ENCODE measurements around the gene KRT16. TPM values are rescaled to one million over a fixed set of nuclear protein-coding genes. Genes with fewer than 3 reads are reported as not detected.
"Not testable (repeated sequence)": the region's sequence is repeated elsewhere in the genome, so short reads cannot be mapped to it uniquely, and the experiment has no call there.

KRT16 gene
- polyA plus RNA-seq, 3 donors, result not detected

DNA sequence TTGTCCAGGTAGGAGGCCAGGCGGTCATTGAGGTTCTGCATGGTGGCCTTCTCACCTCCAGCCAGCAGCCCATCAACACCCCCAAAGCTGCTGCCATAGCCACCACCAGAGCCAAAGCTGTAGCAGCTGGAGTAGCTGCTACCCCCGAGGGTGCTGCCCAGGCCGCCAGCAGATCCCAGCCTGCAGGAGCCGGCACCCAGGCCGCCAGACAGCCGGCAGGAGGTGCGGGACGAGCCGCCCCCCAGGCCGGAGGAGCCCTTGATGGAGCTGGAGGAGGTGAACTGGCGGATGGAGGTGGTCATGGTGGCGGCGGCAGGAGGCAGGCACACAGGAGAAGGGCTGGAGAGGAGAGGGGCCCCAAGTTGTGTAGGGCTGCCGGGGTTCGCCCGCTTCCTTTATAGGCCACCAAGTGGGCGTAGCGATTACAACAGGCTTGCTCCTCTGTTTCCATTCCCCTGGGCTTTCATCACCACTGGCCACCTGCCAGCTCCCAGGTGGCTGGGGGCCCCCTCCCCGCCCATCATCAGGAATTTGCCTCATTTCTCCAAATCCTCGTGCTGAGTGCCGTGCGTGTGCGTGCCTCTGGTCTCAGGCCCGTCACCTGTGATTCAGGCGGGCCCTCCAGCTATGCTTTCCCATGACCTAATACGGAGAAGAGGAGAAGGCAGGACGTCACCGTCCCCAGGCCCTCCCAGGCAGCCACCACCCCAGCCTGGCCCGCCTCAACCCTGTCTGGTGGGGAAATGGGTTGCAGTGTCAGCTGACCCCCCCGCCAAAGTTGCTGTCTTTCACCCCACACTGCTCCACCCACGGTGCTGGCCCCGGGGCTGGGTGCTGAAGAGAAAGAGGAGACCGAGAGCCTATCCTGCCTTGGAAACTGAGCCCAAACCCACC lies 11.9 kb upstream of the KRT16 start, which contains the start of gene KRT17:
KRT17 (minus strand) TSS at position 368 of the 894 bp plus-strand sequence; CDS start at position 302, 66 bp downstream.
- WGBS (ENCODE audit: insufficient coverage), result 36% methylated on average over 18 of the region's 33 CpGs
- H3K9me3 ChIP-seq (replicated peaks in 1 of 2; ENCODE audit: control insufficient read depth in 1 of 2, insufficient read depth in 1 of 2, low read length in 2 of 2), result no peaks in the 10 kb centered on the region

DNA sequence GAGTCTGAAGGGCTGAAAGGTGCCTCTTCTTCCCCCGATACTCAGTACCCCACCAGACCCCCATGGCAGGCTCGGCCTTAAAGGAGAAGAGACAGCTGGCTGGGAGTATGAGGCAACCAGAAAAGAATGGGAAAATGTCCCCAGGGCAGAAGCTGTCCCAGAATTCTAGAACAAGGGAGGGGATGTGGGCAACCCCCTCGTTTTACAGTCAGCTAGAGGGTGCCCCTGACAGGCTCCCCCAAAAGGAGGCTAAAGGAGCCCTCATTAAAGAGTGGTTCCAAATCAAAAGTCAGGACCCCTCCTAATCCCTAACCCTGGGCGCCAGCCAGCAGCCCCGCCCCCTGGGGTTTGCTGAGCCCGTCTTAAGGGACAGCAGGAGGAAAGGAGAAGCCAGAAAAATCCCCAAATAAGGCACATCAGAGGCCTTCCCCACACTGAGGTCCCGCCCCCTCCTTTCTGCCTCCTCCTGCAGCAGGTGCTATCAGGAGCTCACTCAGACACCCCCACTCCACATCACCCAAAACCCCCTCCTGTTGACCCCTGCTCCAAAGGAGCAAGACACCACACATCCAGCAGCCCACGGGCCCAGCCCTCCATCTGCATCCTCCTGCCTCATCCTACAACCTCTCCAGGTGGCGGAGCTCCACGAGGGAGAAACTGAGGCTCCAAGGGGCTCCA lies 10.8 kb upstream of the KRT16 start:
- peaks cover 0 to 15% (median 6%) of the 10 kb centered on the region in 3 donors for H3K27me3 Mint-ChIP-seq (ENCODE audit: low read depth in 3 of 3)
- intact Hi-C loops (cut with micrococcal nuclease); DNase-seq; H3K4me1 ChIP-seq (ENCODE audit: control insufficient read depth in 1 of 2, insufficient read depth in 2 of 2, low read length in 2 of 2); H3K9me3 Mint-ChIP-seq; H3K36me3 Mint-ChIP-seq; H3K4me1 Mint-ChIP-seq; H3K79me2 ChIP-seq (ENCODE audit: insufficient read depth, low read length); H3K27ac ChIP-seq (ENCODE audit: low read depth in 1 of 2, low read length in 2 of 2); H3K9ac ChIP-seq (ENCODE audit: insufficient read depth, low read length, poor library complexity, severe bottlenecking); H3K27ac Mint-ChIP-seq; H2AFZ ChIP-seq (ENCODE audit: insufficient read depth, low read depth, low read length, poor library complexity, severe bottlenecking); H4K20me1 ChIP-seq (ENCODE audit: insufficient read depth, low read length); H3K4me3 Mint-ChIP-seq; H3K27me3 ChIP-seq (ENCODE audit: control insufficient read depth in 2 of 2, insufficient read depth in 2 of 2, low read length in 2 of 2); H3K4me3 ChIP-seq (replicated peaks in 1 of 3; ENCODE audit: low read depth in 2 of 3, low read length in 3 of 3); H3K36me3 ChIP-seq (replicated peaks in 1 of 2; ENCODE audit: control insufficient read depth in 1 of 2, insufficient read depth in 2 of 2, low read length in 2 of 2); H3K9me3 ChIP-seq (replicated peaks in 1 of 2; ENCODE audit: control insufficient read depth in 1 of 2, insufficient read depth in 1 of 2, low read length in 2 of 2); H3K4me2 ChIP-seq (replicated peaks; ENCODE audit: extremely low read depth, low read length, poor library complexity, severe bottlenecking): not testable (repeated sequence)
- WGBS (ENCODE audit: insufficient coverage), result 68% methylated on average over 5 of the region's 10 CpGs

More for the DNA sequence above, 11.9 kb upstream of the KRT16 start, which contains the start of gene KRT17:
- no peak within 1 kb of the TSS for H3K27ac Mint-ChIP-seq
- peak in 1 of 3 donors; percentile 36 for DNase-seq
- H3K27me3 Mint-ChIP-seq (ENCODE audit: low read depth in 3 of 3), result peaks cover 0 to 15% (median 6%) of the 10 kb centered on the region in 3 donors
- Histone ChIP-seq H3K4me3 (replicated peaks in 1 of 3; ENCODE audit: low read depth in 2 of 3, low read length in 3 of 3) (no peak within 1 kb of the TSS), H4K20me1 (ENCODE audit: insufficient read depth, low read length) (no peaks in the 10 kb centered on the region), H3K4me1 (ENCODE audit: control insufficient read depth in 1 of 2, insufficient read depth in 2 of 2, low read length in 2 of 2) (peaks cover 6% of the 10 kb centered on the region in 2 donors), H3K79me2 (ENCODE audit: insufficient read depth, low read length) (no peaks in the 10 kb centered on the region), H3K9ac (ENCODE audit: insufficient read depth, low read length, poor library complexity, severe bottlenecking) (no peak within 1 kb of the TSS), H2AFZ (ENCODE audit: insufficient read depth, low read depth, low read length, poor library complexity, severe bottlenecking) (no peak within 1 kb of the TSS), H3K4me2 (replicated peaks; ENCODE audit: extremely low read depth, low read length, poor library complexity, severe bottlenecking) (no peak within 1 kb of the TSS), H3K27ac (ENCODE audit: low read depth in 1 of 2, low read length in 2 of 2) (no peak within 1 kb of the TSS), H3K27me3 (ENCODE audit: control insufficient read depth in 2 of 2, insufficient read depth in 2 of 2, low read length in 2 of 2) (no peaks in the 10 kb centered on the region), H3K36me3 (replicated peaks in 1 of 2; ENCODE audit: control insufficient read depth in 1 of 2, insufficient read depth in 2 of 2, low read length in 2 of 2) (no peaks in the 10 kb centered on the region)
- peaks cover 6% of the 10 kb centered on the region for H3K4me1 Mint-ChIP-seq
- intact Hi-C loops (cut with micrococcal nuclease), result no loop called here
- H3K36me3 Mint-ChIP-seq, result no peaks in the 10 kb centered on the region
- TF ChIP-seq, protein P1, sequence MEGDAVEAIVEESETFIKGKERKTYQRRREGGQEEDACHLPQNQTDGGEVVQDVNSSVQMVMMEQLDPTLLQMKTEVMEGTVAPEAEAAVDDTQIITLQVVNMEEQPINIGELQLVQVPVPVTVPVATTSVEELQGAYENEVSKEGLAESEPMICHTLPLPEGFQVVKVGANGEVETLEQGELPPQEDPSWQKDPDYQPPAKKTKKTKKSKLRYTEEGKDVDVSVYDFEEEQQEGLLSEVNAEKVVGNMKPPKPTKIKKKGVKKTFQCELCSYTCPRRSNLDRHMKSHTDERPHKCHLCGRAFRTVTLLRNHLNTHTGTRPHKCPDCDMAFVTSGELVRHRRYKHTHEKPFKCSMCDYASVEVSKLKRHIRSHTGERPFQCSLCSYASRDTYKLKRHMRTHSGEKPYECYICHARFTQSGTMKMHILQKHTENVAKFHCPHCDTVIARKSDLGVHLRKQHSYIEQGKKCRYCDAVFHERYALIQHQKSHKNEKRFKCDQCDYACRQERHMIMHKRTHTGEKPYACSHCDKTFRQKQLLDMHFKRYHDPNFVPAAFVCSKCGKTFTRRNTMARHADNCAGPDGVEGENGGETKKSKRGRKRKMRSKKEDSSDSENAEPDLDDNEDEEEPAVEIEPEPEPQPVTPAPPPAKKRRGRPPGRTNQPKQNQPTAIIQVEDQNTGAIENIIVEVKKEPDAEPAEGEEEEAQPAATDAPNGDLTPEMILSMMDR (IDR thresholded peaks at IDR 0.05), result no peak
- H3K9me3 Mint-ChIP-seq, result peaks cover 0 to 1% (median 0%) of the 10 kb centered on the region in 7 donors
- no peak within 1 kb of the TSS for H3K4me3 Mint-ChIP-seq

DNA sequence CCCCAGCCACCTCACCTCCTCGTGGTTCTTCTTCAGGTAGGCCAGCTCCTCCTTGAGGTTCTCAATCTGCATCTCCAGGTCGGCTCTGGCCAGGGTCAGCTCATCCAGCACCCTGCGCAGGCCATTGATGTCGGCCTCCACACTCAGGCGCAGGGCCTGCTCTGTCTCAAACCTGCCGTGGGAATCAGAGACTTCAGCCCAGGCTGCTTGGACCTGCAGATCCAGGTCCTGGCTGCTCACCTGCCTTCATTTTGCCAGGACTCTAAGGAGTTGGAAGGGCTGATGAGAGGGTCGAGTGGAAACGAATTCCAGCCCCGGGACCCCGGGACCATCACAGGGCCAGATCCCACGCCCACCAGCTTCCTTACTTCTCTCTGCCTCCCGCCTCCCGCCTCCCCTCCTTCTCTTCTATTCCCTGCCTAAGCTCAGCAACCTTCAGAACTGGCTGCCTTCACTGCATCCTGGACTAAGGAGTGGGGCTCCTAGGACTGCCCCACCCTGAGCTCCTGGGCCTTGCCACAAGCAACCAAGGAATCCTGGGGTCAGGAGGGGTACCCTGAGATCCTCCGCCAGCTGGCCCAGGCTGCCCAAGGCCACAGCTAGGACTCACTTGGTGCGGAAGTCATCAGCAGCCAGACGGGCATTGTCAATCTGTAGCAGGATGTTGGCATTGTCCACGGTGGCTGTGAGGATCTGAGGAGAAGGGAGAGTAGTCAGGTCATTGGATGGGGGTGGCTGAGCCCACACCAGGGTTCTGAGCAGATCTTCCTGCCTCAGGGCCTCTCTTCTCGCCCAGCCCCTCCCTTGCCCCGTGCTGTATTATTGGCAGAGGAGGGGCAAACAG lies 10.0 kb upstream of the KRT16 start:
- 96% methylated on average over 12 of the region's 19 CpGs for WGBS (ENCODE audit: insufficient coverage)
- not testable (repeated sequence) for H3K4me3 Mint-ChIP-seq, H3K36me3 Mint-ChIP-seq

More for the DNA sequence above, 10.0 kb upstream of the KRT16 start:
- H3K27me3 Mint-ChIP-seq (ENCODE audit: low read depth in 3 of 3), result peaks cover 0 to 15% (median 6%) of the 10 kb centered on the region in 3 donors
- H3K4me1 ChIP-seq (ENCODE audit: control insufficient read depth in 1 of 2, insufficient read depth in 2 of 2, low read length in 2 of 2); DNase-seq; H3K9ac ChIP-seq (ENCODE audit: insufficient read depth, low read length, poor library complexity, severe bottlenecking); H3K27ac ChIP-seq (ENCODE audit: low read depth in 1 of 2, low read length in 2 of 2); H2AFZ ChIP-seq (ENCODE audit: insufficient read depth, low read depth, low read length, poor library complexity, severe bottlenecking); H3K4me1 Mint-ChIP-seq; H3K27me3 ChIP-seq (ENCODE audit: control insufficient read depth in 2 of 2, insufficient read depth in 2 of 2, low read length in 2 of 2); H3K9me3 ChIP-seq (replicated peaks in 1 of 2; ENCODE audit: control insufficient read depth in 1 of 2, insufficient read depth in 1 of 2, low read length in 2 of 2); H3K9me3 Mint-ChIP-seq; H3K4me2 ChIP-seq (replicated peaks; ENCODE audit: extremely low read depth, low read length, poor library complexity, severe bottlenecking); H3K36me3 ChIP-seq (replicated peaks in 1 of 2; ENCODE audit: control insufficient read depth in 1 of 2, insufficient read depth in 2 of 2, low read length in 2 of 2); H4K20me1 ChIP-seq (ENCODE audit: insufficient read depth, low read length); H3K27ac Mint-ChIP-seq; H3K4me3 ChIP-seq (replicated peaks in 1 of 3; ENCODE audit: low read depth in 2 of 3, low read length in 3 of 3); intact Hi-C loops (cut with micrococcal nuclease); H3K79me2 ChIP-seq (ENCODE audit: insufficient read depth, low read length): not testable (repeated sequence)

Measured in CD14-positive monocyte (primary cell).